Breast epithelium (tissue), 3 donors: ENCODE measurements around the gene MYO5A.
A peak's percentile ranks its signal among the peaks of the same experiment; 100 is the strongest.

ENCODE experiments used
- CTCF ChIP-seq, 3 donors: fragments of 450-650 bp; IDR thresholded peaks; one replicate each; pipeline ENCODE4 v1.5.1; 2016 to 2017; ENCODE audit warnings: antibody characterized with exemption in 3 of 3, mild to moderate bottlenecking in 3 of 3, moderate library complexity in 3 of 3
- POLR2A ChIP-seq: fragments of 450-650 bp; IDR thresholded peaks from one replicate; pipeline ENCODE4 v1.6.1; 2016; ENCODE audit warnings: antibody characterized with exemption, mild to moderate bottlenecking, moderate library complexity
- POLR2AphosphoS5 ChIP-seq, 3 donors: sonication (generic); formaldehyde crosslinking; IDR thresholded peaks; one replicate each; pipeline ENCODE4 v1.6.1; 2017; ENCODE audit warnings: antibody characterized with exemption in 3 of 3

GRCh38 chr15:52318729-52319500, 209.8 kb downstream of the MYO5A start:
- TF ChIP-seq CTCF (IDR thresholded peaks at IDR 0.05) = no peak
- TF ChIP-seq POLR2A = no peak
- TF ChIP-seq POLR2AphosphoS5 (IDR thresholded peaks at IDR 0.05) = peak in 1 of 3 donors; percentile 22
